Peyer's patch (tissue), 4 donors: ENCODE data around the gene PROK1.

ENCODE experiments used
- CTCF ChIP-seq, 6 experiments: fragments of 450-650 bp in 4 of 6; fragments of 200-600 bp in 2 of 6; sonication (generic) in 1 of 6; IDR thresholded peaks; one replicate each; pipeline ENCODE4 v1.5.1; 2017 to 2019; ENCODE audit warnings: antibody characterized with exemption in 6 of 6, mild to moderate bottlenecking in 3 of 6, moderate library complexity in 1 of 6
- POLR2A ChIP-seq, 2 donors: fragments of 450-650 bp; IDR thresholded peaks; one replicate each; pipeline ENCODE4 v1.5.1; 2017; ENCODE audit warnings: antibody characterized with exemption in 2 of 2, mild to moderate bottlenecking in 2 of 2, moderate library complexity in 2 of 2

- TF ChIP-seq CTCF (IDR thresholded peaks at IDR 0.05) (no peak), POLR2A (IDR thresholded peaks at IDR 0.05) (no peak)
Measured at GRCh38 chr1:110485725-110486124, 34.8 kb downstream of the PROK1 start.
